Osteoblast (primary cell): ENCODE measurements around the gene KIAA1217. TPM values are rescaled to one million over a fixed set of nuclear protein-coding genes. Genes with fewer than 3 reads are reported as not detected.

ENCODE experiments used
- DNase-seq: peaks from one replicate; pipeline ENCODE4 v3.0.0; 2011; ENCODE audit warnings: low spot score, mixed read lengths; ENCODE audit not compliant: insufficient read length; ENCODE audit errors: missing footprints
- H2AFZ ChIP-seq: 2 replicates; pipeline ENCODE4 v1.6.0; 2011; ENCODE audit warnings: mild to moderate bottlenecking, low read length
- H3K27ac ChIP-seq: 2 replicates; pipeline ENCODE4 v1.5.1; 2011; ENCODE audit warnings: mild to moderate bottlenecking, low read depth, low read length, moderate library complexity
- H3K27me3 ChIP-seq: 2 replicates; pipeline ENCODE4 v1.6.0; 2012; ENCODE audit warnings: mild to moderate bottlenecking, control low read depth, inconsistent platforms, low read length, moderate library complexity; ENCODE audit not compliant: insufficient read depth
- H3K36me3 ChIP-seq: 2 replicates; pipeline ENCODE4 v1.5.1; 2011; ENCODE audit warnings: mild to moderate bottlenecking, low read length, control low read depth, moderate library complexity; ENCODE audit not compliant: insufficient read depth
- H3K4me1 ChIP-seq: 2 replicates; pipeline ENCODE4 v1.5.1; 2011; ENCODE audit warnings: mild to moderate bottlenecking, low read length, control low read depth, moderate library complexity; ENCODE audit not compliant: insufficient read depth
- H3K4me2 ChIP-seq: 2 replicates; pipeline ENCODE4 v1.6.0; 2011; ENCODE audit warnings: mild to moderate bottlenecking, low read length; ENCODE audit not compliant: insufficient read depth
- H3K4me3 ChIP-seq: fragments of 200-600 bp; sonication (generic); 3 replicates; pipeline ENCODE4 v1.5.1; 2012; ENCODE audit warnings: mild to moderate bottlenecking, low read length, inconsistent platforms; ENCODE audit not compliant: insufficient read depth
- H3K79me2 ChIP-seq: 2 replicates; pipeline ENCODE4 v1.6.0; 2012; ENCODE audit warnings: mild to moderate bottlenecking, low read length, control low read depth, inconsistent platforms; ENCODE audit not compliant: insufficient read depth
- H3K9me3 ChIP-seq: 2 replicates; pipeline ENCODE4 v1.5.1; 2011; ENCODE audit warnings: low read depth, low read length, control low read depth
- H4K20me1 ChIP-seq: 2 replicates; pipeline ENCODE4 v1.6.0; 2012; ENCODE audit warnings: mild to moderate bottlenecking, low read length, control low read depth; ENCODE audit not compliant: insufficient read depth
- CTCF ChIP-seq: IDR thresholded peaks from 2 replicates; pipeline ENCODE4 v1.5.1; 2011; ENCODE audit warnings: mild to moderate bottlenecking, low read depth, low read length, moderate library complexity; ENCODE audit errors: extremely low read depth
- small RNA-seq: library from RNA; depleted of rRNA; stranded (forward); fragments of <200 nt; gene quantifications from one replicate; pipeline ENCODE3, GENCODE V24; 2012
- total RNA-seq: library from RNA; depleted of rRNA; stranded (reverse); fragments of >200 nt; gene quantifications from 2 replicates; pipeline ENCODE4 v1.2.3, GENCODE V29; 2012

The KIAA1217 gene
- total RNA-seq, 1 donor = 51.0 TPM

- no peak overlapping the region for H3K4me3 ChIP-seq
- DNase-seq = no peak
- H4K20me1 ChIP-seq = no peaks in the 10 kb centered on the region
- H3K4me1 ChIP-seq = no peaks in the 10 kb centered on the region
- no peaks in the 10 kb centered on the region for H3K79me2 ChIP-seq
- H3K4me2 ChIP-seq = no peak overlapping the region
- no peaks in the 10 kb centered on the region for H3K27me3 ChIP-seq
- no peak for TF ChIP-seq CTCF
- H3K36me3 ChIP-seq = peaks cover 98% of the 10 kb centered on the region
- no peak overlapping the region for H2AFZ ChIP-seq
- no peaks in the 10 kb centered on the region for H3K9me3 ChIP-seq
- no peak overlapping the region for H3K27ac ChIP-seq
Observed at GRCh38 chr10:24596217-24596930, 387.4 kb downstream of the KIAA1217 start.

- Histone ChIP-seq H3K4me3 (no peak overlapping the region), H3K27ac (no peak overlapping the region), H3K9me3 (no peaks in the 10 kb centered on the region), H3K36me3 (peaks cover 98% of the 10 kb centered on the region), H3K79me2 (no peaks in the 10 kb centered on the region), H4K20me1 (no peaks in the 10 kb centered on the region), H2AFZ (no peak overlapping the region), H3K4me1 (no peaks in the 10 kb centered on the region), H3K4me2 (no peak overlapping the region), H3K27me3 (no peaks in the 10 kb centered on the region)
- DNase-seq = no peak
- TF ChIP-seq CTCF = no peak
Observed at GRCh38 chr10:24597426-24597825, 388.5 kb downstream of the KIAA1217 start.

Small RNAs within 50 kb of the gene (small RNA-seq; reads per million reads assigned to genes)
- gene AC063961.1 = not detected
- not detected for gene MIR603
